ENCODE data around the gene BCL2L13.

The BCL2L13 gene

GRCh38 chr22:17719911-17720310 lies 81.4 kb downstream of the BCL2L13 start:
- no peak for ATAC-seq (ENCODE audit: low read depth)
- Histone ChIP-seq H3K4me3 (ENCODE audit: severe bottlenecking) (no peak overlapping the region), H3K36me3 (ENCODE audit: low read depth) (peaks cover 3% of the 10 kb centered on the region; the same call in 1 of the 2 replicates), H3K9me3 (ENCODE audit: severe bottlenecking) (no peaks in the 10 kb centered on the region), H3K27ac (ENCODE audit: poor library complexity, severe bottlenecking) (no peak overlapping the region), H3K4me1 (ENCODE audit: insufficient read depth, poor library complexity, severe bottlenecking) (no peaks in the 10 kb centered on the region), H3K27me3 (ENCODE audit: insufficient read depth, poor library complexity, severe bottlenecking) (no peaks in the 10 kb centered on the region)
- TF ChIP-seq CTCF (IDR thresholded peaks at IDR 0.05; ENCODE audit: poor library complexity, severe bottlenecking): no peak
- no peak for DNase-seq (ENCODE audit: low spot score)

- no peaks in the 10 kb centered on the region for H3K4me1 ChIP-seq (ENCODE audit: insufficient read depth, poor library complexity, severe bottlenecking)
- ATAC-seq (ENCODE audit: low read depth) (no peak), DNase-seq (ENCODE audit: low spot score) (no peak)
- no peaks in the 10 kb centered on the region for H3K9me3 ChIP-seq (ENCODE audit: severe bottlenecking)
- H3K4me3 ChIP-seq (ENCODE audit: severe bottlenecking): no peak overlapping the region
- no peak for TF ChIP-seq CTCF (IDR thresholded peaks at IDR 0.05; ENCODE audit: poor library complexity, severe bottlenecking)
- no peaks in the 10 kb centered on the region for H3K27me3 ChIP-seq (ENCODE audit: insufficient read depth, poor library complexity, severe bottlenecking)
- peaks cover 27% of the 10 kb centered on the region for H3K36me3 ChIP-seq (ENCODE audit: low read depth)
- H3K27ac ChIP-seq (ENCODE audit: poor library complexity, severe bottlenecking): no peak overlapping the region
These were observed 85.7 kb downstream of the BCL2L13 start for GRCh38 chr22:17724241-17724640.

- H3K36me3 ChIP-seq (ENCODE audit: low read depth): peaks cover 34% of the 10 kb centered on the region
- no peak overlapping the region for H3K27ac ChIP-seq (ENCODE audit: poor library complexity, severe bottlenecking)
- H3K4me3 ChIP-seq (ENCODE audit: severe bottlenecking): no peak overlapping the region
- H3K27me3 ChIP-seq (ENCODE audit: insufficient read depth, poor library complexity, severe bottlenecking): no peaks in the 10 kb centered on the region
- DNase-seq (ENCODE audit: low spot score): no peak
- H3K4me1 ChIP-seq (ENCODE audit: insufficient read depth, poor library complexity, severe bottlenecking): no peaks in the 10 kb centered on the region
- no peak for TF ChIP-seq CTCF (IDR thresholded peaks at IDR 0.05; ENCODE audit: poor library complexity, severe bottlenecking)
- ATAC-seq (ENCODE audit: low read depth): no peak
- H3K9me3 ChIP-seq (ENCODE audit: severe bottlenecking): no peaks in the 10 kb centered on the region
These were observed 86.3 kb downstream of the BCL2L13 start for GRCh38 chr22:17724678-17725499.

GRCh38 chr22:17725500-17725796 lies 86.9 kb downstream of the BCL2L13 start:
- H3K27me3 ChIP-seq (ENCODE audit: insufficient read depth, poor library complexity, severe bottlenecking): no peaks in the 10 kb centered on the region
- no peak overlapping the region for H3K4me3 ChIP-seq (ENCODE audit: severe bottlenecking)
- H3K27ac ChIP-seq (ENCODE audit: poor library complexity, severe bottlenecking): no peak overlapping the region
- DNase-seq (ENCODE audit: low spot score) (no peak), ATAC-seq (ENCODE audit: low read depth) (no peak)
- H3K36me3 ChIP-seq (ENCODE audit: low read depth): peaks cover 39% of the 10 kb centered on the region
- H3K9me3 ChIP-seq (ENCODE audit: severe bottlenecking): no peaks in the 10 kb centered on the region
- no peaks in the 10 kb centered on the region for H3K4me1 ChIP-seq (ENCODE audit: insufficient read depth, poor library complexity, severe bottlenecking)
- no peak for TF ChIP-seq CTCF (IDR thresholded peaks at IDR 0.05; ENCODE audit: poor library complexity, severe bottlenecking)
